ENCODE data around the gene TM9SF4.

Gene TM9SF4

GRCh38 chr20:32152421-32153155 lies 43.1 kb downstream of the TM9SF4 start:
- no peak for TF ChIP-seq TAF1 (IDR thresholded peaks at IDR 0.05; ENCODE audit: low read depth)
- no peak for TF ChIP-seq CREB1 (IDR thresholded peaks at IDR 0.05; ENCODE audit: low read depth)
- TF ChIP-seq RAD21 (IDR thresholded peaks at IDR 0.05; ENCODE audit: low read depth), result no peak
- TF ChIP-seq USF1 (IDR thresholded peaks at IDR 0.05), result no peak
- TF ChIP-seq CEBPB (IDR thresholded peaks at IDR 0.05), result no peak
- TF ChIP-seq TEAD4 (IDR thresholded peaks at IDR 0.05), result no peak
- TF ChIP-seq, protein P1, sequence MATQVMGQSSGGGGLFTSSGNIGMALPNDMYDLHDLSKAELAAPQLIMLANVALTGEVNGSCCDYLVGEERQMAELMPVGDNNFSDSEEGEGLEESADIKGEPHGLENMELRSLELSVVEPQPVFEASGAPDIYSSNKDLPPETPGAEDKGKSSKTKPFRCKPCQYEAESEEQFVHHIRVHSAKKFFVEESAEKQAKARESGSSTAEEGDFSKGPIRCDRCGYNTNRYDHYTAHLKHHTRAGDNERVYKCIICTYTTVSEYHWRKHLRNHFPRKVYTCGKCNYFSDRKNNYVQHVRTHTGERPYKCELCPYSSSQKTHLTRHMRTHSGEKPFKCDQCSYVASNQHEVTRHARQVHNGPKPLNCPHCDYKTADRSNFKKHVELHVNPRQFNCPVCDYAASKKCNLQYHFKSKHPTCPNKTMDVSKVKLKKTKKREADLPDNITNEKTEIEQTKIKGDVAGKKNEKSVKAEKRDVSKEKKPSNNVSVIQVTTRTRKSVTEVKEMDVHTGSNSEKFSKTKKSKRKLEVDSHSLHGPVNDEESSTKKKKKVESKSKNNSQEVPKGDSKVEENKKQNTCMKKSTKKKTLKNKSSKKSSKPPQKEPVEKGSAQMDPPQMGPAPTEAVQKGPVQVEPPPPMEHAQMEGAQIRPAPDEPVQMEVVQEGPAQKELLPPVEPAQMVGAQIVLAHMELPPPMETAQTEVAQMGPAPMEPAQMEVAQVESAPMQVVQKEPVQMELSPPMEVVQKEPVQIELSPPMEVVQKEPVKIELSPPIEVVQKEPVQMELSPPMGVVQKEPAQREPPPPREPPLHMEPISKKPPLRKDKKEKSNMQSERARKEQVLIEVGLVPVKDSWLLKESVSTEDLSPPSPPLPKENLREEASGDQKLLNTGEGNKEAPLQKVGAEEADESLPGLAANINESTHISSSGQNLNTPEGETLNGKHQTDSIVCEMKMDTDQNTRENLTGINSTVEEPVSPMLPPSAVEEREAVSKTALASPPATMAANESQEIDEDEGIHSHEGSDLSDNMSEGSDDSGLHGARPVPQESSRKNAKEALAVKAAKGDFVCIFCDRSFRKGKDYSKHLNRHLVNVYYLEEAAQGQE (IDR thresholded peaks at IDR 0.05; ENCODE audit: low read depth), result no peak
- TF ChIP-seq, protein P2, sequence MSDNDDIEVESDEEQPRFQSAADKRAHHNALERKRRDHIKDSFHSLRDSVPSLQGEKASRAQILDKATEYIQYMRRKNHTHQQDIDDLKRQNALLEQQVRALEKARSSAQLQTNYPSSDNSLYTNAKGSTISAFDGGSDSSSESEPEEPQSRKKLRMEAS (IDR thresholded peaks at IDR 0.05), result no peak
- TF ChIP-seq EGR1 (IDR thresholded peaks at IDR 0.05), result no peak
- no peak for TF ChIP-seq YY1 (IDR thresholded peaks at IDR 0.05; ENCODE audit: low read depth)
- TF ChIP-seq FOXM1 (IDR thresholded peaks at IDR 0.05; ENCODE audit: borderline replicate concordance, low read depth), result no peak
- TF ChIP-seq NFIC (IDR thresholded peaks at IDR 0.05), result no peak
- TF ChIP-seq ZBTB7A (IDR thresholded peaks at IDR 0.05; ENCODE audit: low read depth), result no peak
- TF ChIP-seq TCF12 (IDR thresholded peaks at IDR 0.05; ENCODE audit: low read depth), result no peak
- no peak for TF ChIP-seq EP300 (IDR thresholded peaks at IDR 0.05; ENCODE audit: borderline replicate concordance)

GRCh38 chr20:32153156-32153665 lies 43.7 kb downstream of the TM9SF4 start:
- TF ChIP-seq NFIC (IDR thresholded peaks at IDR 0.05) (no peak), CREB1 (IDR thresholded peaks at IDR 0.05; ENCODE audit: low read depth) (no peak), CEBPB (IDR thresholded peaks at IDR 0.05) (no peak), USF1 (IDR thresholded peaks at IDR 0.05) (no peak), YY1 (IDR thresholded peaks at IDR 0.05; ENCODE audit: low read depth) (no peak), ZBTB7A (IDR thresholded peaks at IDR 0.05; ENCODE audit: low read depth) (no peak), RAD21 (IDR thresholded peaks at IDR 0.05; ENCODE audit: low read depth) (no peak), EGR1 (IDR thresholded peaks at IDR 0.05) (no peak), TAF1 (IDR thresholded peaks at IDR 0.05; ENCODE audit: low read depth) (no peak)
- TF ChIP-seq, protein P2 (IDR thresholded peaks at IDR 0.05), result no peak

DNA sequence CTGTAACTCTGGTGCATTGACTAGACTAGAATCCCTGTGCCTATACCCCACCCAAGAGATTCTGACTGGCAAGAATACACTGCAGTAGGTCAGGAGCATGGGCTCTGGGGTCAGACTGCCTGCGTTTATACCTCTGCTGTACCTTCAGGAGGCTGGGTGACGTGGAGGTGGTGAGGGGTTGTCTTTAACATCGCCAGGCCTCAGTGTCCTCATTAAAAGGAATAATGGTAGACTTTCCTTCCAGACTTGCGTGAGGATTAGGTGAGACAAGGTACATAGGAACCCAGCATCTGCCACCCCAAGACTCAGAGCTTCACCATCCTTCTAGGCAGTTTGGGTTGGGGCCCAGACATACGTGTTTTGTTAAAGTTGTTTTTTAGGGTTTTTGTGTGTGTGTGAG lies 44.3 kb downstream of the TM9SF4 start:
- TF ChIP-seq TAF1 (IDR thresholded peaks at IDR 0.05; ENCODE audit: low read depth) (no peak), EP300 (IDR thresholded peaks at IDR 0.05; ENCODE audit: borderline replicate concordance) (no peak), FOXM1 (IDR thresholded peaks at IDR 0.05; ENCODE audit: borderline replicate concordance, low read depth) (no peak), CREB1 (IDR thresholded peaks at IDR 0.05; ENCODE audit: low read depth) (no peak), NFIC (IDR thresholded peaks at IDR 0.05) (no peak), USF1 (IDR thresholded peaks at IDR 0.05) (no peak), ZBTB7A (IDR thresholded peaks at IDR 0.05; ENCODE audit: low read depth) (no peak), TCF12 (IDR thresholded peaks at IDR 0.05; ENCODE audit: low read depth) (no peak)
- TF ChIP-seq, protein P1 (IDR thresholded peaks at IDR 0.05; ENCODE audit: low read depth), result no peak

GRCh38 chr20:32155017-32155981 lies 45.8 kb downstream of the TM9SF4 start:
- TF ChIP-seq TCF12 (IDR thresholded peaks at IDR 0.05; ENCODE audit: low read depth) (no peak), RAD21 (IDR thresholded peaks at IDR 0.05; ENCODE audit: low read depth) (peak; percentile 41; the same call in 1 of the 2 replicates)

DNA sequence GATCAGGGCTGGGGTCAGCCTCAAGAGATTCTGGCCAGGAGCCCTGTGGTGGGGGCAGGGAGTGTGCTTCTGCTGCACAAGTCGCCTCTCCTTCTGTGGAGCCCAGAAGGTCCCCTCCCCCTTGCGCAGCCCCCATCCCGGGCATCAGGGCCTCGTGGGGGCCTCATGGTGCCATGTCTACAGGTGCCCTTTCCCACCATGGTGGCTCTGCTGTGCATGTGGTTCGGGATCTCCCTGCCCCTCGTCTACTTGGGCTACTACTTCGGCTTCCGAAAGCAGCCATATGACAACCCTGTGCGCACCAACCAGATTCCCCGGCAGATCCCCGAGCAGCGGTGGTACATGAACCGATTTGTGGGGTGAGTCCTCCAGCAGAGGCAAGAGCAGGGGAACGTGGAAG lies 48.1 kb downstream of the TM9SF4 start:
- TF ChIP-seq TEAD4 (IDR thresholded peaks at IDR 0.05), result no peak
- TF ChIP-seq FOXM1 (IDR thresholded peaks at IDR 0.05; ENCODE audit: borderline replicate concordance, low read depth), result no peak
- TF ChIP-seq ZBTB7A (IDR thresholded peaks at IDR 0.05; ENCODE audit: low read depth), result no peak
- no peak for TF ChIP-seq TCF12 (IDR thresholded peaks at IDR 0.05; ENCODE audit: low read depth)
- TF ChIP-seq NFIC (IDR thresholded peaks at IDR 0.05), result no peak
- TF ChIP-seq, protein P1 (IDR thresholded peaks at IDR 0.05; ENCODE audit: low read depth), result no peak
- no peak for TF ChIP-seq EGR1 (IDR thresholded peaks at IDR 0.05)

Data from Ishikawa (cell line).